Peyer's patch (tissue), 4 donors: Measurements from ENCODE around the gene SORBS1. TPM values are rescaled to one million over a fixed set of nuclear protein-coding genes. Genes with fewer than 3 reads are reported as not detected.

Source experiments
- DNase-seq, 3 donors: peaks; one replicate each; pipeline ENCODE4 v3.0.0-alpha.2; 2017 to 2019
- H3K27ac ChIP-seq, 4 donors: fragments of 200-600 bp; sonication (generic); one replicate each; pipeline ENCODE4 v1.5.1; 2016 to 2019
- H3K27me3 ChIP-seq, 2 donors: fragments of 200-600 bp; sonication (generic); one replicate each; pipeline ENCODE4 v1.5.1; 2019
- H3K36me3 ChIP-seq, 3 donors: fragments of 200-600 bp; sonication (generic); one replicate each; pipeline ENCODE4 v1.5.1; 2016 to 2019
- H3K4me1 ChIP-seq, 4 donors: fragments of 200-600 bp; sonication (generic); one replicate each; pipeline ENCODE4 v1.5.1; 2016 to 2019
- H3K4me3 ChIP-seq, 4 donors: fragments of 200-600 bp; sonication (generic); 1 replicate in 3 of 4; 2 replicates in 1 of 4; pipeline ENCODE4 v1.5.1; 2016 to 2019; ENCODE audit warnings: mild to moderate bottlenecking in 1 of 4
- H3K9me3 ChIP-seq, 4 donors: fragments of 200-600 bp; sonication (generic); one replicate each; pipeline ENCODE4 v1.5.1; 2016 to 2019; ENCODE audit warnings: mild to moderate bottlenecking in 1 of 4
- CTCF ChIP-seq, 6 experiments: fragments of 450-650 bp in 4 of 6; fragments of 200-600 bp in 2 of 6; sonication (generic) in 1 of 6; IDR thresholded peaks; one replicate each; pipeline ENCODE4 v1.5.1; 2017 to 2019; ENCODE audit warnings: antibody characterized with exemption in 6 of 6, mild to moderate bottlenecking in 3 of 6, moderate library complexity in 1 of 6
- POLR2A ChIP-seq, 2 donors: fragments of 450-650 bp; IDR thresholded peaks; one replicate each; pipeline ENCODE4 v1.5.1; 2017; ENCODE audit warnings: antibody characterized with exemption in 2 of 2, mild to moderate bottlenecking in 2 of 2, moderate library complexity in 2 of 2
- total RNA-seq, 4 donors: library from RNA; depleted of rRNA; stranded (reverse); fragments of >200 nt; gene quantifications; one replicate each; pipeline ENCODE4 v1.1.0, GENCODE V29; 2016

Gene SORBS1
- total RNA-seq, 4 donors from 2014 or later, result 34.3 to 57.1 (median 48.7) TPM

DNA sequence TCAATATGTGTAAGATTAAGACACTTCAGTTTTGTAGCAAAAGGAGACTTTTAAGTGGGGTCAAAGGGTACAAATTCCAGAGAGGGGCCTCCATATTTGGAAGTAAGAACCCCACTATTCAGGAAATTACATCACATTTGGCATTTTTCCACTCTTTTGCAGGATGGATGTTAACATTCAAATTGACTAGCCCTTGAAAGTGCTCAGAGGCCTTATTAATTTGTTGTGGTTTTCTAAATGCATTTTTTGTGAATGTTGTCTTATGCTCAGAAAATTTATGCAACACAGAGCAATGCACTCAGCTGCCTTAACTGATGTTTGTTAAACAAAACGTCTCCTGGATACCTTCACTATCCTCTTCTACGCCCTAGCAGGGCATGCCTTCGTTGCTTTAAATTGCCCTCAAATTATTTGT is 219.4 kb downstream of the SORBS1 start:
- no peaks in the 10 kb centered on the region for H3K27me3 ChIP-seq
- H3K27ac ChIP-seq, result peak overlapping the region in 3 of 4 donors; percentile 15 to 46 (median 42)
- no peak overlapping the region for H3K4me3 ChIP-seq
- TF ChIP-seq CTCF (IDR thresholded peaks at IDR 0.05) (no peak), POLR2A (IDR thresholded peaks at IDR 0.05) (no peak)
- no peak for DNase-seq
- H3K36me3 ChIP-seq, result no peaks in the 10 kb centered on the region
- no peaks in the 10 kb centered on the region for H3K4me1 ChIP-seq
- no peaks in the 10 kb centered on the region for H3K9me3 ChIP-seq

GRCh38 chr10:95339863-95340262 is 221.3 kb downstream of the SORBS1 start:
- H3K9me3 ChIP-seq, result no peaks in the 10 kb centered on the region
- H3K4me1 ChIP-seq, result peaks cover 0 to 7% (median 0%) of the 10 kb centered on the region in 4 donors
- no peaks in the 10 kb centered on the region for H3K36me3 ChIP-seq
- TF ChIP-seq POLR2A (IDR thresholded peaks at IDR 0.05) (no peak), CTCF (IDR thresholded peaks at IDR 0.05) (no peak)
- H3K27me3 ChIP-seq, result no peaks in the 10 kb centered on the region
- DNase-seq, result no peak
- no peak overlapping the region for H3K4me3 ChIP-seq
- H3K27ac ChIP-seq, result no peak overlapping the region

DNA sequence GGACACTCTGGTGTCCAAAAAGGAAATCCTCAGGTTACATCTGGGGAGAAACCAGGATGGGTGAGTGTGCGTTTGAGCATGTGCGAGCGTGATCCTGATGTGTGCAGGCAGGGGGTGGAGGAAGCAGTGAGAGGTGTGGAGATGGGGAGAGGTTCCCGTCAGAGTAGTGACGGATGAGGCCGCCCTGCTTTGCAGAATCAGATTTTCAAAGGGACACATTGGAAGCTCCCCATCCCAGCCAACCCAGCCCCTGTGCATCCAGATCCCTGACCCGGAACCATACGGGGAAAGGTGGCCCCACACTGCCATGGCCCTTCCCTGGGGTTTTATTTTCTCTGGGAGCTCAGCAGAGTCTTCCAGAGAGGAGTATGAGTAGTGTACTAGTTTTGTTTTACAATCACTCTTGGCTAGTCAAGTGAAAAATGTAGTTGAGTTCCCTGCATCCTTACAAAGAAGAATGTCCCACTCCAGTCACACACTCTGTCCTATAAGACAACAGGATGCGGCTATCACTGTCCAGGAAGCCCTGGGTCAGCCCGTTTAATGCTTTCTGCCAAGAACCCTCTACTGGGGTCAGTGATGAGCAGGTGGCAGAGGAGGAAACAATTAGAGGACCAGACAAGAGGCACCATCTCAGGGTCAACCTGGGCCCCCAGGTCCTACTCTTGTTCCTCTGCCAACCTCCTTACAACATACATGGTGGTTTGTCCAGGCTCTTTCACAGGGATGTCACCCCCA is 223.6 kb downstream of the SORBS1 start:
- Histone ChIP-seq H3K27me3 (no peaks in the 10 kb centered on the region), H3K4me3 (no peak overlapping the region), H3K36me3 (no peaks in the 10 kb centered on the region), H3K27ac (peak overlapping the region in 1 of 4 donors; percentile 21), H3K4me1 (peaks cover 0 to 9% (median 0%) of the 10 kb centered on the region in 4 donors), H3K9me3 (no peaks in the 10 kb centered on the region)
- DNase-seq, result peak in 1 of 3 donors; percentile 33
- TF ChIP-seq CTCF (IDR thresholded peaks at IDR 0.05) (no peak), POLR2A (IDR thresholded peaks at IDR 0.05) (no peak)

GRCh38 chr10:95336702-95337101 is 224.5 kb downstream of the SORBS1 start:
- DNase-seq, result no peak
- Histone ChIP-seq H3K27me3 (no peaks in the 10 kb centered on the region), H3K36me3 (no peaks in the 10 kb centered on the region), H3K9me3 (no peaks in the 10 kb centered on the region), H3K4me1 (peaks cover 0 to 9% (median 0%) of the 10 kb centered on the region in 4 donors), H3K27ac (peak overlapping the region in 1 of 4 donors; percentile 83), H3K4me3 (no peak overlapping the region)
- no peak for TF ChIP-seq POLR2A (IDR thresholded peaks at IDR 0.05)
- no peak for TF ChIP-seq CTCF (IDR thresholded peaks at IDR 0.05)

GRCh38 chr10:95335933-95336699 is 225.1 kb downstream of the SORBS1 start:
- no peak overlapping the region for H3K4me3 ChIP-seq
- no peaks in the 10 kb centered on the region for H3K36me3 ChIP-seq
- H3K9me3 ChIP-seq, result no peaks in the 10 kb centered on the region
- peaks cover 0 to 9% (median 0%) of the 10 kb centered on the region in 4 donors for H3K4me1 ChIP-seq
- peak overlapping the region in 2 of 4 donors; percentile 83 to 90 for H3K27ac ChIP-seq
- H3K27me3 ChIP-seq, result no peaks in the 10 kb centered on the region
- TF ChIP-seq POLR2A (IDR thresholded peaks at IDR 0.05), result no peak
- no peak for TF ChIP-seq CTCF (IDR thresholded peaks at IDR 0.05)
- peak in 1 of 3 donors; percentile 42 for DNase-seq
